NCI-H748 (cell line): ENCODE measurements around the gene APBA1.

ENCODE experiments used
- DNase-seq: peaks from one replicate; lab custom pipeline; 2025; ENCODE audit not compliant: unreplicated experiment; lab: John Stamatoyannopoulos, UW

The APBA1 gene

DNA sequence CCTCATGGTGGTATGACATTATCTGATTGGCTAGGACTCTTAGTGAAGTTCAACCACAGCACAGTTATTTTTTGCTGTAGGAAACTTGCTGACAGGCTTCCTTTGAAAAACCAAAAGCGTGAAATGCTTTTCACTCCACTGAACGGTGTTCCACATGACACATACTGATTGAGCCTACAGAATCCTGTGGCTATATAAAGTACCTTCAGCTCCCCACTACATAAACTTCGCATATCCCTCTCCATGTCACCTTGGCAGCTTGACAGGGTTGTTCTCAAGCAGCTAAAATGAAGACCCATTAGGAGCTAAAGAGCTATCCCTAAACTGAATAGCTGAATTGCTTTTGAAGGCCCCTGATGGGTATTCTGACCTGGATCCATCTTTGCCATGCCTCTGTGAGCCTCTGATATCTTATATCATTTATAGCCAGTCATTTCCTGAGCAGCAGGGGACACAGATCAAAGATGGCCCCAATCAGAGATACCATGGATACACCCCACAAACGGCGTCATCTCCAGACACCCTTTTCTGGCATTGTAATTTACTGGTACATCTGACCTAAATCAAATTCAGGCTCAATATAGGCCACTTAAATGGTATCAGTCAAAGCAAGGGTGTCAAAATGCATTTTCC is 91.5 kb downstream of the APBA1 start:
- DNase-seq: no peak

DNA sequence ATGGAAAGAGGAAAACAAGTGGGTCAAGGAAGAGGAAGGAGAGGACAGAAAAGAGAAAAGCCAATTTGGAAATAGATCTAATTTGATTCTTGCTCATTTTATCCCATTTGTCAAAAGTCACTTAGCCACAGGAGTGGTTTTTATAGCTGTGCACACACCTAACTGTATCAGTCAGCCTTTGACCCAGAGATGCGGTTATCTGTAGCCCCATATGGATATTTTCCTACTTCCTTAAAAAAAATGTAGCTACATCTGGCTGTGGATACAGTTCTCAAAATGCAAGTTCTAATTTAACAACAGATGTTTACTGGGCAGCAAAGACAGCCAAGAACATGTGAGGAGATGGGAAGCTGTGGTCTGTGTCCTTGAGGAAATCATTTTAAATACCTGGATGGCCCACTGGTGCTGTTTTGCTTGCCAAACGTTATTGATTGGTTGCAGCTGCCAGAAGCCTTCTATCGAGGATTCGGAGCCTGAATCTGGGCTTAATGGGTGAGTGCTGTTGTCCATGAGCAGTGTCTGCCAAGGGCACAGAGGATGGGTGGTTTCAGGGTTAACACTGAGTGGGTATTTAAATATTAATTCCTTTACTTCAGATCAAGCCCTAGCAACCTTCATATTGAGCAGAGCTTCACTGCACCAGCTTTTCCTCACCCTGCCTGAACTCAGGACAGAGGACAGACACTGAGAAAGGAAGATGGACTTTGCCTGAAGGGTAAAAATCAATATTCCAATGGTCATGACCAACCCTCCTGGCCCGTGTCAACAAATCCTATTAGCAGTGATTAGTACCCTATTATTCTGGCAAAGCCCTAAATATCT is 92.2 kb downstream of the APBA1 start:
- DNase-seq: no peak

DNA sequence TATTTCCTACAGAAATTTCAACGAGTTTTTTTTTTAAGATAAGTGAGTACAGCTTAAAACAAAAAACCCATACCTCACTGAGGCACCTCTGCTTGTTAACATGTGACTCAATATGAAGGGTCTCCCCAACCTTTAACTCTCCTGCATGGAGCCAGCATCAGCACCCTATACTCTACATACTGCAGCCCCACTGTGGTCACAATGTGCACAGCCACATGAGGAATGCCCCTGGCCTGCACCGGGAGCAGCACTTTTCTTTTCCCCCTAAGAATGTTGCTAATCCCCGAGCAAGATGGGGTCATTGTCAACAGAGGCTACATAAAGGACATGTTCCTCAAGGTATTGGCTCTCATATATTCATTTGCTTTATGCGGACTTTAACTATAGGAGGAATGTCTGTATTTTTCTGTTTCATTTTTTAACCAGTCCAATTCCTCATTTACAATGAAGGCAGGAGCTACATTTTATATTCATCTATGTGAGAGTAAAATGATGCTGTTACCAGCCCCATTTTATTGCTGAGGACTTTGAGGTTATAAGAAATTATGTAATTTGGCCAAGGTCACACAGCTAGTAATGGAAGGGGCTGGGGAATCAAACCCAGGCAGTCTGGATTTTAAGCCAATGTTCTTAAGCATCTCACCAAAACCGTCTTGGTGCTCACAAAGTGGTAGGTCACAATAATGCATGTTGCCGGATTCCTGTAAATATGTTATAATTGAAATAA is 93.0 kb downstream of the APBA1 start:
- no peak for DNase-seq

DNA sequence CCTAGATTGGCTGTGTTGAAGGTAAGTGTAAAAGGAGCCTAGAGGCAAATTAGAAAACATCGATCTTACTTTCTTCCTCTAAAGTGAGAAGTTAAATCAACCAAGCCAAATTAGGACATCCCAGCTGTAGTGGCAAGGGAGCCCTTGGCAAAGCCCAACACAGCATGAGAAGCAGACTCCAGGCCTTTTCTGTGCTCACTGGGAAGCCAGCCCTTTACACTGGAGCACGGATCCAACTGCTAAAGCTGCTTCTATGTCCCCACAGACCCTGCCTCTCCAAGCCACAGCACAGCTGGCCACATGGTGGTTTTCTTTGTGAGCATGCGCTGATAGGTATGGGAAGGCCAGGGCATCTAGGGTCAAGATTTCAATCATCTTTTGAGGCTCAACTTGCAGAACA is 94.1 kb downstream of the APBA1 start:
- DNase-seq: no peak

DNA sequence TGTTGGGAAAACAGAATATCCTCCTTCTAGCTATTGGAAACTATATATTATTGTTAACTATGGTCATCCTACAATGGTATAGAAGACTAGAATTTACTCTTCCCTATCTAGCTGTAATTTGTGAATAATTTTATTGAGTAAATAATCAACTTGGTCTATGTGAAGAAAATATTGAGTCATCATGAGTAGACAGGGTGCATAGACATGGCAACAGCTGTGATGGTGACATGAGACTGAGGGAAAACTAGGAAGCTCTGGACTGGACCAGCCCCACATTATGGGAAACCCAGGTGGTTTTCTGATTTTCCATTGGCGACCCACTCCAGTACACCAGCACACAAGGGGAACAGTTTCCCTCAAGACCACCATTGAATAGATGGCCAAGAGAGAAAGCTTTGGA is 95.0 kb downstream of the APBA1 start:
- DNase-seq: no peak

DNA sequence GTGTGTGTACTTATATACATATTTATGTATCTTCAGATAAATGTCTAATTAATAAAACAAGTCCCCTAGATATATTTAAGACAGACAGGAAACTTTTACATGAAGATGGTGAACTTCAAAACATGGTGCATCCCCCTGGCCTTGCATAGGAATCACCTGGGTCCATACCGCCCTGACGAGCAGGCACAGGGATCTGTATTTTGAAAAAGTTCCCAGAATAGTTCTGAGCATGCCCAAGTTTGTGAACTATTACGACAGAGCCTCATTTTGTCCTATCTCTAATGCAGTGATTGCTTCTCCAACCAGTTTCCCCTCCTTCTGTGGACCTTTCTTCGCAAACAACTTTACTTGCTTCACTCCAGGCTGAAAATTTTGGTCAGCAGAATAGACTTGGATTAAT is 98.1 kb downstream of the APBA1 start:
- DNase-seq: no peak

DNA sequence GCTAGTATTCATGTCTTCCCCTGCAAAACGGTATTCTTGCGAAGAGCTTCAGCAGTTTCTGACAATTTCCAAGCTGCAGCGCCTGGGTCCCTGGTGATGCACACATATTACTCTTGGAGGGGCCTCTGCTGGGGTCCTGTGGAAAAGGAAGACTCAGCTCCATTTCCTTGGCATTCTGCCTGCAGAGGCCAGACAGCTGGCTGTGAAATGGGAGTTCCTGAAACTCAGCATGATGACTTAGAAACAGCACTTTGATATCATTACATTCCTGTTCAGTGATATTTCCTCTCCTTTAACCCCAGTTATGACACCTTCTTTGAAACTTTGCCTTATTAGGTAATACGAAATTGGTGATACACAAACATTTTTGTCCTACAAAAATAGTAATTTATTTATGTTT is 98.5 kb downstream of the APBA1 start:
- no peak for DNase-seq

DNA sequence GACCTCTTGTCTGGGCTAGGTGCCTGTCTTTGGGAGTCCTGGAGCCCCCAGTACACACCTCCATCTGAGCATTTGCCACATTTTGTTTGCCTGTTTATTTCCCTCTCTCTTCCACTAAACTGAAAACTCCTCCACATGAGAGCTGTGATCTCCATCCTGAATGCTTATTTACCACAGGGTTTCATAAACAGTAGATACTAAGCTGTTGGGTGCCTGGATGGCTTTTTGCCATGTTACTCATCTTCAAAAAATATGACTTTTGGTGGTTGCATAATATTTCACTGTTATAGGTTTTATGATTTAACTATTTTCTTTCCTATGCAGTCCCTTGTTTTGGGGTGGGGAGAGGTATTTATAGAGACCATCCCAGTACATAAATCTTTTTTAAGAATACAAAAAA is 99.6 kb downstream of the APBA1 start:
- no peak for DNase-seq

DNA sequence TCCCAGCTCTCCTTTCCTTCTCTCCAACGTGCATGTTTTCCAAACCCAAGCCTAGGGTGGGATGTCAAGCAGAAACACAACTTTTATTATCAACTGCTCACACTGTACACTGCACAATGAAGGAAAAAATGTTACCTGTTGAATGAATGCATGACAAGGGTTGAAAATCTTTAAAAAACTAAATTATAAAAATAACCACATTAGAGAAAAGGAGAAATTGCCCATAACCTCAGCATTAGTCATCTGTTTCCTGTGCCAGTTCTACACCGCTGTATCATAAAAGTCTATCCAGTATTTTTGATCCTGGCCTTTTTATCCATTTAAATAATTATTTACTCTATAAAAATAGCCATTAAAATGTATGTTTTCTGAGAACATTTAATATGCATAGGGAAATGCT is 101.1 kb downstream of the APBA1 start:
- no peak for DNase-seq

DNA sequence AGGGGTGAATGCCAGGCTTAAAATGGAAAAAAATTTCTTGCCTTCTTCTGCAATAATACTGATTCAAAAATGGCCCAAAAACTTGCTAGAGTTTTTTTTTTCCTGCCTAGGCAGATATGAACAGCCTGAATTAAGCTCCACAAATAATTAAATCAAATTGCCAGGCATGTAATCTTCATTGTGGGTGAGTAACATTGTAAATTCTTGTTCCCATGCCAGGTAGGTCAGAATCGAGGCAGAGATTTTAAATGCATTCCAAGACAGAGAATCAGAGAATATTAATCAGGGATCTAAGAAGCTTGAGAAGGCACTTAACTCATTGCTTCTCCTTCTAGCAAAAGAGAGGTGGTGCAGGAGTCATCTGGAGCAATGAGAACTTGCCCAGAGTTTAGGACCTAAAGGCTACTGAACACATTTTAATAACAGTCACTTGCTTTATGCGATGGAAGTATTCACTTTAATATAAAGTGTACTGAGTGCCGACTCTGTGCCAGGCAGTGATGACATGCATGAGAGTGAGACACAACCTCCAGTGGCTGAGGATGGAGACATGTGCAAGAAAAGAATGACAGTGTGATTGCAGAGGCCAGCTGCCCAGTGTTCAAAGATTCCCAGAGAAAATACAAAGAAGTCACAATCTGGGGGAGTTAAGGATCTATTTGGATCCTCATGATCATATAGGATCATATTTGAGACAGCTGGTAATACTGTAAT is 102.3 kb downstream of the APBA1 start:
- DNase-seq: no peak

DNA sequence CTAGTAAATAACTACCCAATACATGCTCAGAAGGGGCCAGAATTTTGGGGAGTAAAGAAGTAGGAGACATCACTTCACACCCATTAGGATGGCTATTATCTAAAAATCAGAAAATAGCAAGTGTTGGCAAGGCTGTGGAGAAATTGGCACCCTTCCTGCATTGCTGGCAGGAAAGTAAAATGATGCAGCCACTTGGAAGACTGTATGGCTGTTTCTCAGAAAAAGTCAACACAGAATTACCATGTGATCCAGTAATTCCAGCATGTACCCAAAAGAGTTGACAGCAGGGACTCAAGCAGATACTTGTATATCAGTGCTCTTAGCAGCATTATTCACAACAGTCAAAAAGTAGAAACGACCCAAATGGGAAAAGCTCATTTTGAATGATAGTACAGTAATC is 107.6 kb downstream of the APBA1 start:
- DNase-seq: no peak

DNA sequence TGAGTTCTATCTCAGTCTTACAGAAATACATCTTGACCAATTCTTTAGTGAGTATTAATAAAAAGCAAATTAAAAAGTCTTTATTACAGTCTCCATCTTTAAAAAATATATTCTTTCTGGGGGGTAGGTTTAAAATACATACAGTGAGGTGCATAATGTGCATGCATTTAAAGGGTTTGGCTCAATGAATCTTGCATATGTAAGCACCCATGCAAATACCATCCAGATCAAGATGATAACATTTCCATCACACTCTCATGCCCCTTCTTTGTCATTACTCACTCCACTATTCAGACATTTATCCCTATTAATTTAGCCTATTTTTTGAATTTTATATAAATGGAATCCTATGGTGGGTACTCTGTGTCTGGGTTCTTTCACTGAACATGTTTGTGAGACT is 113.0 kb downstream of the APBA1 start:
- no peak for DNase-seq

DNA sequence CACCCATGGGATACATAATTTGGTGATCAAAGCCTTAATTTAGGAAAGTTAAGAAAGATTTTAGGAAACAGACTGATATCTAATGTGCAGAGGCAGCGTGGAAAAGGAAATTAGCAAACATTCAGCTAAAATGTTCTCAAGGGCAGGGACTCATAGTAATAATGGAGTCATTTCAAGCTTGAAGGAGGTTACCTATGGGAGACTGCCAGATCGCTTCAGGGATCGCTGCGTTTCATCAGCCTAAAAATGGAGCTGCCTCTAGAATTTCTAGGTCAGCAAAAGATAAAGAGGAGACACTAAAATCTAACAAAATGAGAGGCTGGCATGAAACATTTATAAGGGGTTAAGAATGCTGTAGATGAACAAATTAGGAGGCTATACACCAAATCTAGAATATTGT is 115.5 kb downstream of the APBA1 start:
- no peak for DNase-seq

DNA sequence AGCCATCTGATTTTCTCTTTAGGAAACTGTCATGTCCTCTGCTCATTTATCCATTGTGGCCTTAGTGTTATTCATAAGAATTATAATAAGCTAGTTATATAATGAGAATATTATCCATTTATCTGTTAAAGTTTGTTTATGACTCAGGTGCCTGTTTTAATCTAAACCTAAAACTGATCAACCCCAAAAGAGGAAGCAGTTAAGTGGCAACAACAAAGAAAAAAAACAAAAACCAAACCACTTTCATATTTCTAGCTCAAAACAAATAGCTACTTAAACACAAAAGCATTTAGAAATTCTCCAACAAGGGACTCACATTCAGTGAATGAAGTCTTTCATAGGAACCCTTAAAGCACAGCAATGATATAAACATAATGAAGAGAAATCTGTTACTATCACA is 116.4 kb downstream of the APBA1 start:
- no peak for DNase-seq

DNA sequence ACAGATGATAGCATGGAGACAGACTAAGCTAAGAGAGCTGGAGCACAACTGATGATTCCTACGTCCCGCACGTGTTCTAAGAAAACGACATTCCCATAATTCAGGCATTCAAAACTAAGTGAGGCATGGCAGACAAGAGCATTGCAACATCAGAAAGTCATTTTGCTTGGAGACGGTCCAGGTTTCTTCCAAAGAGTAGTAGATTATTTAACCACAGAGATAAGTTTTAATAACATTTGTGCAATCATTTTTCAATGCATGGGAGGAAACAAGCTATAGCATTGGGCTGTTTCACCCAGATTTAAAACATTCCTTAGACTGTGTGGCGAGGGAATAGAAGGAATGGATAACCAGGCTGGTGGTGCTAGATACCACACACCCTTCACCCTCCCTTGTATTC is 117.2 kb downstream of the APBA1 start:
- no peak for DNase-seq

DNA sequence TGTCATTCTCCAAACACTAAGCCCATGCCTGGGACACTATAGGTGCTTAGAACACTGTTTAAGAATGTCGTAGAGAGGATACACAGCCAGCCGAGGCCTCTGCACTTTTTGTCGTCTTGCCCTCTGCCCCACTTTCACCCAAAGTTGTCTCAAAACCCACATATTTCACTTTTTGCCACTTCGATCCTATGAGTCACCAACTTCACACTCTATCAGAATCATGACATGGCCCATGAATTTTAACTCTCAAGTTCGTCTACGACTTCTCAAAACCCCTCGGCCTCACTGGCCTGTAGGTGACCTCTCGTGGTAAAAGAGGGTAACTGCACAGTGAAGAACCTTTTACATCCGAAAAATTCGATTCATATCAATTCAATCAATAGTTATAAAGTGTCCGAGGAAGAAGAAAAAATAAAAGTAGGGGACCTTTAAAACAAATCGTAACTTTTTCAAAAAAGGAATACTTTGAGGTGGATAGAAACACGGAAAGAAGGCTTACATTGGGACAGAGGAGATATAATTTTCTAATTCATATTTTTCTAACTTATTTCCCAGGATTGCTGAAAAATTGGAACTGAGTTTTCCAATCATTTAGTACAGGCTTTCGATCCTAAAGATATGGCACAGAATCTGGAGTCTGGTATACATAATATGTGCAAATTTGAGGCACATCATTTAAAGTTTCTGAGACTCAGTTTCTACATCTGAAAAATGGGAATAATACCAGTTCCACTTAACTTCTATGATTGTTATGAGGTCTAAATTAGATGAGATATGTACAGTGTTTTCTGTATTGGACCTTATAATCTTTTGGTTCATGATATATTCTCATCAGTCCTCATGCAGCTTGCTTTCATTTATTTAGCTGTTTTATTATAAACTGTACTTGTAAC is 122.6 kb downstream of the APBA1 start:
- DNase-seq: peak; percentile 74

DNA sequence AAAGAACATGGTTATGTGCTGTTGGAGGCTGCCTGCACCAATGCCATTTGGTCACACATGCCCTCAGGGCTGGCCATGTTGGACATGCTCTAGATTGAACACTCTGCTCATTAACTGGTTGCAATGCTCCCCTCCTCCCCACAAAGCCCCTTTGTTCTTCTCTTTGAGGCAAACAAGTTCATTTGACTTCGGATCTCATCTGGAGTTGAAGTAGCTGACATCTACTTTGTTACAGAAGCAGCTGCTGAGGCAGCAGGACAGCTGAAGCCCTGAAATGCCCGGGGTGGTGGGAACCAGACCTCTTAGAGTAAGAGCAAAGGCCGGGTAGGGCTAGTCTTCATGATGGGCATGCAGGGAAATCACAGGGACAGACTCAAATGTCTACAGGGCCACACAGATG is 123.5 kb downstream of the APBA1 start:
- no peak for DNase-seq

DNA sequence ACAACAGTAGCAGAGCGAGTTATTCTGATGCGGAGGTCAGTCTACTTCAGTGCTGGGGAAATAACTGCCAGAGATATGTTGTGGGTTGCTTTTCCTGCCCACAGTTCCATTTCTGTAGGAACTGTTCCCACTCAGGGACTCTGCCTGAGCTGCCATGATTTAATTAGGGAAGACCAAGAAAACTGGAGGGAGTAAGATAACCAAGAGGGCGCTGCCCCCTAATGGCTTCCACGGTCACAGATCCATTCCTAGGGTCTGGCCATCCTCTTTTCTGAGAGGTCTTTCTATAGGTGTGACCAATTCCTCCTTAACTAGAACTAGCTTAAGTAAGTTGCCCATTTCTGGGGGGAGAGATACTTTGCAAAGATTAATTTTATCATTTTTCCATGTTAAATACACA is 125.9 kb downstream of the APBA1 start:
- DNase-seq: peak; percentile 73

DNA sequence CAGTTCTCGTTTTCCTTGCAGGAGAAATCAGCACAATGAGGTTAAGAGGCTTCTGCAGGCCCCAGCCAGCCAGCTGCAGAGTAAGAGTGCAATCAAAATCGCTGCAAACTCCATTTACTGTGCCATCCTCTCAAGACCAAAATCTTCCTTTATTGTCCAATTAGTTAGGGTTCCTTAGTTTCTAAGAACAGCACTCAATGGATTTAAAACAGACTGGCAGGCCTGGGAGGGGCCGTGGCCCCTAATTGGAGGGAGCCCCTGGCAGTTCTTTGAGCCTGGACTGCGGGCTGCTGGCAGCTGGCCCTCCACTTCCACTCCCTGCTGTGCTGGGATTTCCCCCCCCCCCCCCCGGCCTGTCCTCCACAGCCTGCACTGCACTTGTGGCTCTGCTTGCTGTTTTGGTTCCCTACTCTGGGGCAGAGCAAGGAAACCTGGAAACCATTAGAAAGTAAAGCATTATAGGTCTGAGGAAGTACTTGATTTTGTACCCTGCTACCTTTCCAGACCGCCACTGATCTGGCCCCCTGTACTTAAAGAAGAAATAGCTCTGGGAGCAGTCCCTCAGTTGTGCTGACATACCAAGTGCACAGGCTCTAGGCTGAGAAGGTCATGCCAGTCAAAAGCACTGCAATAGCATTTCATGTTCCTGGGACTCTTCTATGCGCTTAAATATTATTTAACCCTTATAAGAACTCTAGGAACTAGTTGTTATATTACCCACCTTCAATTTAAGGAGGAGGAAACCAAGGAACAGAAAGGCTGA is 129.0 kb downstream of the APBA1 start:
- peak; percentile 74 for DNase-seq

DNA sequence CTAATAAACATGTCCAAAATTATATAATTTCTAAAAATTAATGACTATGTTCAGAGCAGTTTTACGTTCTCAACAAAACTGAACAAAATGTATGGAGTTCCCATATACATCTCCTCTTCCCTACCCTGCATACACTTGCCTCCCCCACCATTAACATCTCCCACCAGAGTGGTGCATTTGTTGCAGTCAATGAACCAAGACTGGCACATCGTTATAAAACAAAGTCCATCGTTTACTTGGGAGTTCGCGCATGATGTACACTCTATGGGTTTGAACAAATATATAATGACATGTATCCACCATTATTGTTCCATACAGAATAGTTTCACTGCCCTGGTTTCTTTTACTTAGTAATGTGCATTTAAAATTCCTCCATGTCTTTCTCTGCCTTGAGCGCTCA is 130.1 kb downstream of the APBA1 start:
- DNase-seq: peak; percentile 72
